ENCODE measurements around the gene YWHAG.

GRCh38 chr7:76364198-76364584 lies 5.4 kb upstream of the YWHAG start:
- TF ChIP-seq PPARA (CRISPR knock-in tag; IDR thresholded peaks at IDR 0.05; ENCODE audit: borderline replicate concordance), result no peak
- no peak for TF ChIP-seq PATZ1 (CRISPR knock-in tag; IDR thresholded peaks at IDR 0.05; ENCODE audit: borderline replicate concordance)
- no peak for TF ChIP-seq SNAI2 (CRISPR knock-in tag; IDR thresholded peaks at IDR 0.05)
- no peak for TF ChIP-seq RARB (CRISPR knock-in tag; IDR thresholded peaks at IDR 0.05)
- no peak for TF ChIP-seq ZFP30 (CRISPR knock-in tag; IDR thresholded peaks at IDR 0.05)
- TF ChIP-seq CSRNP3 (CRISPR knock-in tag; IDR thresholded peaks at IDR 0.05), result no peak

All from SK-N-SH treated with all-trans-retinoic acid at 6 μM for 48 hours (cell line).